OCI-LY3 (cell line): ENCODE measurements around the gene SERINC3.
A peak's percentile ranks its signal among the peaks of the same experiment; 100 is the strongest.

Experiments used
- CTCF ChIP-seq: fragments of 200-600, 300-600 bp; sonication (generic); IDR thresholded peaks from 2 replicates; pipeline ENCODE4 v1.5.1; 2014; ENCODE audit warnings: antibody characterized with exemption, low read length, low read depth
- EZH2phosphoT487 ChIP-seq: fragments of 200-600 bp; shearing (Covaris generic); IDR thresholded peaks from 2 replicates; pipeline ENCODE4 v1.6.1; 2018; ENCODE audit warnings: antibody characterized with exemption, mixed run types, low read depth

GRCh38 chr20:44448753-44449546 is 72.9 kb downstream of the SERINC3 start:
- TF ChIP-seq CTCF = peak; percentile 61
- TF ChIP-seq EZH2phosphoT487 = no peak
